GM21367 (cell line): ENCODE measurements around the gene VSTM2B.

Experiments
- ATAC-seq: cut with Tn5 transposase; IDR thresholded peaks from one replicate; pipeline ENCODE4 v1.9.1; 2021; ENCODE audit not compliant: unreplicated experiment

Gene VSTM2B

DNA sequence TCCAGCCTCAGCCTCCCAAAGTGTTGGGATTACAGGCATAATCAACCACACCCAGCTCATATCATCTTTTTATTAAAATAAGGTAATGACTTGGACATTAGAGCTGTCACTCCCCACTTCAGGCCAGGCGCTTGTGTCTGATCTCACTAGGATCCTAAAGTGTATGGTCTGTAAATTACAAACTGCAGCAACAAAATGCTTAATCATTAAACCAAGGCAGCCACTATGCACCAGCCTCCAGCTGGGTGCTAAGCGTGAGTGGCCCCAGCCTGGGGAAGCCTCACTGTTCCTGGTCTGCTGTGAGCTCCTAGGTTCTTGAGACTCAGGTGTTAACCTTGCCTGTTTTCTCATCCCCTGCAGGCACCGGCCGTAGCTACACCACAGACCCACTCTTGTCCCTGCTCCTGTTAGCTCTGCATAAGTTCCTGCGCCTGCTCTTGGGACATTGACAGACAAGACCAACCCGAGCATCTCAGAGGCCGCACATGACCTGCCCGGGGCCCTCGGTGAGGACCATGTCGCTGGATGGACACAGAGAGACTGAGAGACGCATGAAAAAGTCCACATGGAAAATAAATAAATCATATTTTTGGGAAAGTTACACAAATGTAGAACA is 37.8 kb downstream of the VSTM2B start:
- no peak for ATAC-seq

- ATAC-seq: no peak
Observed at GRCh38 chr19:29564574-29565005, 38.8 kb downstream of the VSTM2B start.

GRCh38 chr19:29565171-29565570 is 39.4 kb downstream of the VSTM2B start:
- no peak for ATAC-seq

GRCh38 chr19:29566496-29567054 is 40.8 kb downstream of the VSTM2B start:
- no peak for ATAC-seq

DNA sequence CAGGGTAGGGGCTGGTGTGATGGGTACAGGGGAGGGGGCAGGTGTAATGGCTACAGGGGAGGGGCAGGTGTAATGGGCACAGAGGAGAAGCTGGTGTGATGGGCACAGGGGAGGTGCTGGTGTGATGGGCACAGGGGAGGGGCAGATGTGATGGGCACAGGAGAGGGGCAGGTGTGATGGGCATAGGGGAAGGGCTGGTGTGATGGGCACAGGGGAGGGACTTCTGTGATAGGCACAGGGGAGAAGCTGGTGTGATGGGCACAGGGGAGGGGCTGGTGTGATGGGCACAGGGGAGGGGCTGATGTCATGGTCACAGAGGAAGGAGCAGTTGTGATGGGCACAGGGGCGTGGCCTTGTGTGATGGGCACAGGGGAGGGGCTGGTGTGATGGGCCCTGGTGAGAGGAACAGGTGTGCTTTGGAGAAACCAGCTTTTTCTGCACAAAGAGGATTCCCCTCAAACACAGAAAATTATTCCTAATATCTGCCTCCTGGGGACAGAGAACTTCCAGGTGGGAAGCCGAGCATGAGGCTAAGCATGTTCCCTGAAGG is 41.6 kb downstream of the VSTM2B start:
- ATAC-seq: no peak

DNA sequence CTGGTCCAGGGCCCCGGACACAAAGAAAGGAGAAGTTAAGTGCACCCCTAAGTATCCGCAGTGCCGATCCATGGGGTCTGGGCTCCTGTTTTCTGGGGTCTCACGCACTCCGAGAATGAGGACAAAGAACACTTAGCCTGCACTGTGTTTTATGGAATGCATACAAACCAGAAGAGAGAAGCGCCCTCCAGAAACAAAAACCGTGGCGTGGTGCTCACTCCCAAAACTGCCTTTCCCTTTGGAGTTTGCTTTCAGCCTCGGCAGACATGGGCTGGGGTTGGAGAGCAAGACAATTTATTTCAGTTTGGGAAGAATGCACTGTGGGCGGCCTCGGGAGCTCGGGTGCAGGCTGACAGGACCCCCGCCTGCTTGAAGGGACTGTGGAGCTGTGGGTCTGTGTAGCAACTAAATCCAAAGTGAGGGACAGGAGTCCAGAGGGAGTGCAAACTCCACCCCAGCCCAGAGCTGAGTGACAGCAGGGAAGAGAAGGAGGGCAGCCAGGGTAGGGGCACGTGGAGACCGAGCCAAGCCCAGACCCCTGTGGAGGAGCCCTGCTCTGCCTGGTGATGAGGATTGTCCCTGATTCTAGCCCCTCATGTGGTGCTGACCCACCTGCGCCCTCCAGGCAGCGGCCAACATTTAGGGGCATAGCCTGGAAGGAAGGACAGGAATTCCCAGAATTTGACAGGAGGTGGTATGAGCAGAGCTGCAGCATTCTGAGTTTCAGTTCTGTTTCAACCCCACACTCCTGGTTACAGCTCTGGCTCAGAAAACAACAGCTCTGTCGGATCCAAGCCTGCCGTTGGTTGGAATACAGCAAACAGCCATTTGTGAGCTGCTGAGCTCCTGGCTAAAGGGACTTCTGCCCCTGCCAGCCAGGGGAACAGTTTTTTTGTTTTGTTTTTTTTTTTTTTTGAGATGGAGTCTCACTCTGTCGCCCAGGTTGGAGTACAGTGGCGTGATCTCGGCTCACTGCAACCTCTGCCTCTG is 42.5 kb downstream of the VSTM2B start:
- no peak for ATAC-seq

- no peak for ATAC-seq
Observed at GRCh38 chr19:29569038-29569911, 43.5 kb downstream of the VSTM2B start.

DNA sequence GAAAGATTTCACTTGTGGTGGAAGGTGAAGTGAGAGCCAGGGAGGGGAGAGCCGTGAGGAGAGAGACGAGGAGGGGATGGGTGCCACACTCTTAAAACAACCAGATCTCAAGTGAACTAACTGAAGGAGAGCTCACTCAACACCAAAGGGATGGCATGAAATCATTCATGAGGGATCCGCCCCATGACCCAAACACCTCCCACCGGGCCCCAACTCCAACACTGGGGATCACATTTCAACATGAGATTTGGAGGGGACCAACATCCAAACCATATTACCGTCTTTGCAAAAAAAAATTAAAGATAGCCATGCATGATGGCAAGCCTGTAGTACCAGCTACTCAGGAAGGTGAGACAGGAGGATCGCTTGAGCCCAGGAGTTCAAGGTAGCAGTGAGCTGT is 45.4 kb downstream of the VSTM2B start:
- no peak for ATAC-seq

DNA sequence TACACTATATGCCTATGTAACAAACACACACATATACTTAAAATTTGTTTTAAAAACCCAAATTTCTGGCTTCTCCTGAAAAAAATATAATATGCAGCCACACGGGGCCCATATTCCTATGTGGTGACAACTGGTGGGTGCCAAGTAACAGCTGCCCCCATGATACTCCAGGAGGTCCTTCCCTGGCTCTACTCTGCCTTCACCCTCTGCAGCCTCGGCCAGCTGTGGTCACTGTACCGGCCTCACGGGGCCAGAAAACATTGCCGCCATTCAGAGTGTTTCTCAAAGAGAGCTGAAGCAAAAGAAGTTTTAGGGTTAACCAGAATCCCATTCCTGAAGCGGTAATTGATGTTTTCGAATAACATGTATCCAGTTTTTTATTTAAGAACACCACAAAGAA is 47.7 kb downstream of the VSTM2B start:
- ATAC-seq: no peak

DNA sequence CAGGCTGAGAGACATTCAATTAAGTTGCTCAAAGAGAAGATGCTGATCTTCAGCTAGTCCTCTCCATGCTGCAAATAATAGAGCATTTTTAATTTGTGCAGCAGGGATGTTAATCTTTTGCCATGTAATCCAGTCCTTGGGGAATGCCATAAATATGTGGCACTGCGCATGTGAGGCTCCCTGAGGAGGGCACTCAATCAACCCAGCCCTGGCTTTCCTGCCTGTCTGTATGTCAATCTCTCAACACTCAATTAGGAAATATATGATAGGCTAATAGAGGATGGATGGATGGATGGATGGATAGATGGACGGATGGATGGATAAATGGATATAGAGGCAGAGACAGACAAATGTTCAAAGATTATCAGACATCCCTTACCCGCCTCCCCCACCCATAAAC is 48.7 kb downstream of the VSTM2B start:
- ATAC-seq: no peak

GRCh38 chr19:29576046-29576606 is 50.3 kb downstream of the VSTM2B start:
- no peak for ATAC-seq

GRCh38 chr19:29576761-29577648 is 51.2 kb downstream of the VSTM2B start:
- no peak for ATAC-seq

DNA sequence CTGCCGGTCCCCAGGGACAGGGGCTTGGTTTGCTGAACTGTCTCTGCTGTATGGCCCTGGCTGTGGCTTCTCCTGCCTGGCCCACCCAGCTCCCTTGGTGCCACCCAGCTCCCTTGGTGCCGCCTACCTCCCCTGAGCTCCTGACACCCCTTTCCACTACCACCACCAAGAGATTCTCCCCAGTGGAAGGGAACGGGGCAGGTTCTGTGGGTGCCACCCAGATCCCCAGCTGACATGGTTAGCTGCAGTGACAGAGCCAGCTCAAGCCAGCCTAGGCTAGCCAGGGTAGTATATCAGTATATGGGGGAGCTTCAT is 51.8 kb downstream of the VSTM2B start:
- no peak for ATAC-seq

GRCh38 chr19:29578349-29578748 is 52.6 kb downstream of the VSTM2B start:
- ATAC-seq: no peak

DNA sequence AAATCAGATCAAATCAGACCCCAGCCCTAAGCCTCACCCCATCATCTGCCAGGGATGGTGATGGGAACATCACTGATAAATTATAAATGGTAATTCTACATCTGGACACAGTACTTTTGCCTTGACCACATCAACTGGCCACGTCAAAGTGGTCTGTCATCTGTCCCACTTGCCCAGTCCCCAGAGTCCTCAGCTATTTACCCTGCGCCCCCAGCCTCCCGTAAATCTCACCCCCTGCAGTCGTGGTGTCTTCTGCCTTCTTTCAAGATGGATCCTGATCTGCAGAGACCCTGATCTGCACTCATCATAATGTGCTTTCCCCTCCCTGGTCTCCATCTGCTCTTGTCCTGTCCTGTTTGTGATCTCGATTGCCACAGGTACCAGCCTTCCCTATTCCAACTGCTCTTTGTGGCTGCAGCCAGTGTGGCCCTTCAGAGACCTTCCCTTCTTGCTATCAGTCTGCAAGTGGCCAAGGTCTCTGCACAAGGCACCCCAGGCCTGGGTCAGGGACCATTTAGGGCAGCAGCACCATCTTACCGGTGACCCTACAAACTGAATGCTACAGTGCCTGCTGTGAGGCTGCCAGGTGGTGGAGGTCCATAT is 53.6 kb downstream of the VSTM2B start:
- ATAC-seq: no peak

DNA sequence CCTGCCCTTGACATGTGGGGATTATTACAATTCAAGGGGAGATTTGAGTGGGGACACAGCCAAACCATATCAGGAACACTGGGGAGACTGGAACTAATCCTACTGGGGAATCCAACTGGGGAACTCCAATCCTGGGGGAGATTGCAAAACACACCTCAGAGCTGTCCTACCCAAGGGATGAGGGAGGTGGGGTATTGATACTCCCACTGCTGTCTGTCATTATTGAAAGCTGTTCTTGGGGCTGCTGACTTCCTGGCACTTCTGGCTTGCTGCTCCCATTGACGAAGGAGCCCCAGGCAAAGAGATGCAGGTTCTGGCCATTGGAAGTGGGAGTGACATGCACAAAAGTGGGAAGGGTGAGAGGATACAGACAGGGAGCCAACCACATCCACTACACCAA is 55.6 kb downstream of the VSTM2B start:
- ATAC-seq: no peak

DNA sequence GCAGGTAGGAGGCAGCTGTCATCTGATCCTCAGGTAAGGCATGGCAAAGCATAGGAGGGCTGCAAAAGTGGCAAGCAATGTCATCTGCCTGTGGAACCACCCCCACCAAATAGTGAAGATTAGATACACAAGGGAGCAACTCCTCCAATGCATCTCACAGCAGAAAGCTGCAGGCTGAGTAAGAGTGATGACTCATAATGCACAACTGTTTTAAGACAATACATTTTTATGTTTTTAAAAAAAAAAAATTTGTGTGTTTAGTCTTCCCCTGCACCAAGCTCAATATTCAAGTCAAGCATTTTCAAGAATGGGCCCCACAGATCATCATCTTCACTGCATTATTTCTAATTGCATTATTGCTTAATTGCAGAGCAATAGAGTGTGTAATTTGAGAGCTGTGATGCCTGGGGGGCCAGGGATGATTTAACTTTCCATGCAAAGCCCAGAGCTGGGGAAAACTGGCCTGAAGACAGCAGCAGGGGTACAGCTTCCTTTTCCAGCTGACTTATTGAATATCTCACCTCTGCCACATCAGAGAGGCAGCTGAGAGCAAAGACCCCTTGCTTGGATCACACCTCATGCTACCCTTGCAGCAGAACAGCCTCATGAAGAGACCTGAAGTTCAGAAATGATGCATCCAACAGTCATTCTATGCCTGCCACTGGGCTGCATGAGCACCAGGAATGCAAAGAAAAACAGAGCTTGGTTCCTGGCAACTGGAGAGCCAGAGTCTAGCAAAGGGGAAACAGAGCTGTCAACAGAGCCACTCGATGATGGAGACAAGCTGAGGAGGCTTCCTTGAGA is 57.6 kb downstream of the VSTM2B start:
- ATAC-seq: no peak

DNA sequence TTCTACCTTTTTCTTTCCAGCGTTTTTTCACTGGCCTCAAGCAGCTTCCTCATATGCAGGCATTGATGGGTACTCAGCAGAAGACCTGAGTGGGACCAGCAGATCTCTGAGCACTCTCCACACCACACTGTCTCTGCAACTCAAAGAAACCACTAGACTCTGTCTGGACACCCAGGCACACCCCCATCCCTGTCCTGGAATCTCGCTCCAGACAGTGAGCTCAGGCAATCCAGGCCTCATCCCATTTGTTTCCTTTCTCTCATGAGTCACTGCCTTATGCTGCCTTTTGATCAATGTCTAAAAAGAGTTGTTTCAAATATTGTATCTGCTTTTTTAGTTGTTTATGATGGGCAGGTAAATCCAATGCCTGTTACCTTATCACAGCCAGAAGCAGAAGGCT is 60.6 kb downstream of the VSTM2B start:
- no peak for ATAC-seq
